ENCODE results near the gene NPPA.
"Not testable (repeated sequence)": the region's sequence is repeated elsewhere in the genome, so short reads cannot be mapped to it uniquely, and the experiment has no call there.

The NPPA gene

DNA sequence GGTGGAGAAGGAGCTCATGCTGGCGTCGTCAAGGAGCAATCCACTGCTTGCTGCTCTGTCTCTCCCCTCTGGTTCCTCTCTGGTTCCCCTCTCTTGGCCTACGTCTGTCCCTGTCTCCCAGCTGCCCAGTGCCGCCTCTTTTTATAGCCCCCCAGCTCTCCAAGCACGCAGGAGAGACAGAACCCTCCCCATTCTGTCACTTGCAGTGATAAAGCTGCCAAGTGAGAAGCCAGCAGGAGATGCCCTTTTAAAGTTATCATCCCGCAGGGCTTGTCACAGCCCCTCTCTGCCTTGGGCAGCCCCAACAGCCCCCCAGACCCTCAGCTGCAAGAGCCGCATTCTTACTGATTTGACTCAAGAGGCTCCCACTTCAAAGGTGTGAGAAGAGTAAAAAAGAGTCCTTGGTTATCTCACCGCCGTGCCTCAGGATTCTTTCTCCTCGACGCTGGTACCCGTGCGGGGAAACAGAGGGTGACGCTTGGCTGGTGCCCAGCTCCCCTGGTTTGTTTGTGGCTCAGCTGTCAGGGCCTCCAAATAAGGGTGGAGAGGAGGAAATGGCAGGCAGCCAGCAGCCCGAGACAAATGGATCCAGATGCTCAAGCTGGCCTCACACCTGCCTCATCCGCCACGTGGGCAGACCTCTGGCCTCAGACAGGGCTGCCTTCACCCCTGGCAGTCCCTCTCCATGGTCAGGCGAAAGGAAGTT is at the start of gene NPPA:
Gene NPPA, minus strand, starts transcription at position 117 of the 706 bp plus-strand sequence. Its CDS starts 99 bp downstream, at position 18.
- no peak for FAIRE-seq

DNA sequence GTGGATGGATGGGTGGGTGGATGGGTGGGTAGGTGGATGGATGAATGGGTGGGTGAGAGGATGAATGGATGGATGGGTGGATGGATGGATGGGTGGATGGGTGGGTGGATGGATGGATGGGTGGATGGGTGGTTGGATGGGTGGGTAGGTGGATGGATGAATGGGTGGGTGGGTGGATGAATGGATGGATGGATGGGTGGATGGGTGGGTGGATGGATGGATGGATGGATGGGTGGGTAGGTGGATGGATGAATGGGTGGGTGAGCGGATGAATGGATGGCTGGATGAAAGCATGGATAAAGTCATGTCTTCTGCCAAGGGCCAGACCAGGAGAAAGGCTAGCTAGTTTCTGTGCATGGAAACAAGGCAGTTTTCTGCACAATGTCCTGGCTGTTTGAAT is 46.9 kb upstream of the NPPA start:
- not testable (repeated sequence) for FAIRE-seq

DNA sequence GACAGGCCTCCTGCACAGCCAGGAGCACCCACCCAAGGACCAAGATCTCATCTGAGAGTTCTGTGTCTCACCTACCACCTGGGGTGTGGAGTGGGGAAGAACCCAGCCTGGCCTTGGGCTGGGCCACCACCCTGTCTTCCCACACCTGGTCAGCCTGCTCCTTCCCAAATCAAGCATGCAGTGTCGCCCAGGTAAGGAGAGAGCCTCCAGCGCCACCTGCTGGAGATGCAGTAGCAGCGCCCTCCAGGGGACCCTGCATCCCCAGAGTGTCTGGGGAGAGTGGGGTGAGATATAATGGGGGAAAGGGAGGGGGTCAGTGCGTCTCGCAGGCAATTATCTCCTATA is 46.3 kb upstream of the NPPA start:
- no peak for FAIRE-seq

DNA sequence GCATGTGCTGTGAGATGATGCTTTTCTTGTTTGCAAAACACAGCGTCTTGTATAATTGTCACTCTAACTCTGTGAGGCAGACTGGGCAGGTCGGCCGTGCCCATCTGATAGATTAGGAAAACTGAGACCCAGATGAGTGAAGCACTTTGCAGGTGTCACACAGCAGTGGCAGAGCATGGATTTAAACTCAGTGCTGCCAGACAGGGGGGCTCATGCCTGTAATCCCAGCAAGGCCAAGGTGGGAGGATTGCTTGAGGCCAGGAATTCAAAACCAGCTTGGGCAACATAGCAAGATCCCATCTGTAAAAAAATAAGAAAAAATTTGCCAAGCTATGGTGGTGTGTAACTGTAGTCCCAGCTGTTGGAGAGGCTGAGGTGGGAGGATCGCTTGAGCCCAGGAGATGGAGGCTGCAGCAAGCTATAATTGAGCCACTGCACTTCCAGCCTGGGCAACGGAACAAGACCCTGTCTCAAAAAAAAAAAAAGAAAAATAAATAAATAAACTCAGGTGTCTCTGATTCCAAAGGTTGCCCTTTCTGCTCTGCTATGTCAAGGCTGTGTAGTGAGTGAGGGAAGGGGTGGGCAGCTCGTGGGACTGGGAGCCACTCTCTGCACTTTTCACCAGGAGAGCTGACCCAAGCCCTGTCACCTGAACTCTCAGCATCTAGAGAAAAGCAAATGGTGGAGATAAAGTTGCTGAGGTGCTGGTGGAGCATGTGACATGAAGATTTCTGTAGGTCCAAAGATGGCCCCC is 44.0 kb upstream of the NPPA start:
- no peak for FAIRE-seq

DNA sequence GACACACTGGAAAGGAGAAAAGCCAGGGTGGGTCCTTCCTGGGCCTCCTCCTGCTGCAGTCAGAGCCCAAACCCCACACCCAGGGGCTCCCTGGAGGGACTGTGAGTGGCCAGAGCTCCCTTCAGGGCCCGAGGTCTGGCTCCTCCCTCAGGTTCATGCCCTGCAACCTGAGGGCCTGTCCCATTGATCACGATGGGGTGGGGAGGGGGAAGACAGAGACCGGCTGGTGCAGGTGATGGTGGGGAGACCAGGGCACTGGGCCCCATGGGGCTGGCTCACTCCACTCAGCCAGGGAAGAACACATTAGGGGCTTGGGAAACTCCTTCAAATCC is 41.3 kb upstream of the NPPA start:
- FAIRE-seq: no peak

DNA sequence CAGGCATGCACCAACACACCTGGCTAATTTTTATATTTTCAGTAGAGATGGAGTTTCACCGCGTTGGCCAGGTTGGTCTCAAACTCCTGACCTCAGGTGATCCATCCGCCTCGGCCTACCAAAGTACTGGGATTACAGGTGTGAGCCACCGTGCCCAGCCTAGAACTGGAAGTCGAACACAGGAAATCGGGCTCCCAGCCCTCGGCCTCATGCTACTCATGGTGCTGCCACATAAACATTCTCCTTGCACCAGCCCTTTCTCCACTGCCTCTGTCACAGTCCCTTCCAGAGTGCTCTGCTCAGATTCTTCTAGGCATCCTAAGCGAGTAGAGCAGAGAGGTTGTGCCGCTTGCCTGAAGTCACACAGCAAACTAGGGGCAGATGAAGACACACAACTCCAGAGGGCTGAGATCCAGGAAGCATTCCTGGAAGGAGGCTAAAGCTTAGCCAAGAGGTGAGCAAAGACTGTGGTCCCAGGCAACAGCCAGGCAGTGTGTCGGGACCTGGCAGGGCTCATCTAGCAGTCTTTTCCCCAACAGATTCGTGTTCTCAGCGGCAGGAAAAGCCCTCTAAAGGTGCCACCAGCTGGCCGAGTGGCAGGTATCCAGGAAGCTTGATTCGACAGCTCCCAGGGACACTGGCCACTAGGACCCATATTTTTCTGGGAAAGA is 40.8 kb upstream of the NPPA start:
- no peak for FAIRE-seq

DNA sequence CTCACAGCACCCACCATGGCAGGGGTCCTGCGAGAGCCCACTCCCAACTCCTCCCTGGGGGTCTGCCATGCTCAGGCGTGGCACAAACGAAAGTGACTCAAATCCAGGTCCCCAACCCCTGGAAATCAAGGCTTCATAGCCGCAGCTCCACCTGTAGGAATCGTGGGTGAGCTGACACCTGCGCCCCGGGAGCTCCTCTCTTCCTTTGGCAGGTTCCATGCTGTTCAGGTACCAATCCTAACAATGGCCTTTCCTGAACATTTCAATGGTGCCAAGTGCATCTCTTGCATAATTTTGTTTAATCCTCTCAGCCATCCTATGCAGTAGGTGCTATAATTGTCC is 40.1 kb upstream of the NPPA start:
- FAIRE-seq: no peak

DNA sequence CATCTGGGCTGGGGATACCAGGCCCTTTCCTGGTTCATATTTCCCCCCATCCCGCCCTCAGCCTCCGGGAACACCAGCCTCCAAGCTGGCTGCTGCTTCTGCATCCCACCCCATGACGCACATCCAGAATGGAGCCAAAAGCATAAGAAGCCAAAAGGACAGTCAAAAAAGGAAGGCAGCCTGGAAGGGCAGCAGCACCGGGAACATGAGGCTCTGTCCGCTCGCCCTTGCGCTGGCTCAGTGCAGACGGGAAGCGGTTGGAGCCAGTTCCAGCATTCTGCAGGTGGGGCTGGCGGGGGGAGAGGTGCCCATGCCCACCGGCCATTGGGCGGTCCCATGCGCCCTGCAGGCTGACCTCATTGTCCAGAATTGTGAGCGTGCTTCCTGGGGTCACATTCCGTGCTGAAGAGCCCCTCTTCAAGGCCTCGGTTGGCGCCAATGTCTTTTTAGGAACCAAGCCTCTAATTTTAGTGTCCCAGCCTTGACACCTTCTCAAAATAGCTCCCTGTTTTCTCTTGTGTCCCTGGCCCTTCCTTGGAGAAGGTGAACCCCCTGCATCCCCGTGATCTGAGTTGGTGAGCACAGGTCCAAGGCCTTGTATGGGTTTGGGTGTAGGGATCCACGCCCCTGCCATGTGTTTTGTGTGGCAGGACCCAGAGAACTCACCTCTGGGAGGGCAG is 39.5 kb upstream of the NPPA start:
- FAIRE-seq: no peak

DNA sequence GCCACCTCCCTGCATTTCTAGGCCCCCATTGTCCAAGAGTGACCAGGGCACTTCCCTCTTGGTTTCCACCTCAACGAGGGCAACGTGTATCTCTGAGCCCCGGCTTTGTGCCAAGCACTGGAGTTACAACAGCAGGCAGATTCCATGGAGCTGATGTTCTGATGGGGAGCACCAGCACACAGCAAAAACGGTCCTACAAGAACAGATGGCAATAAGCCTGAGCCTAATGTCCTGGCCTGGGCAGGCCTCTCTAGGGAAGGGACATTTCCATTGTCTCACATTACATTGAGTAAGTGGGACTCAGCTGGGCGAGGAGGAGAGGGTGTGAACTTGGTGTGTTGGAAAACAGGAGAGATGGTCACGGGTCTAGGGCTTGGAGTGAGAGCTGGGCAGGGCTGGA is 38.3 kb upstream of the NPPA start:
- FAIRE-seq: no peak

DNA sequence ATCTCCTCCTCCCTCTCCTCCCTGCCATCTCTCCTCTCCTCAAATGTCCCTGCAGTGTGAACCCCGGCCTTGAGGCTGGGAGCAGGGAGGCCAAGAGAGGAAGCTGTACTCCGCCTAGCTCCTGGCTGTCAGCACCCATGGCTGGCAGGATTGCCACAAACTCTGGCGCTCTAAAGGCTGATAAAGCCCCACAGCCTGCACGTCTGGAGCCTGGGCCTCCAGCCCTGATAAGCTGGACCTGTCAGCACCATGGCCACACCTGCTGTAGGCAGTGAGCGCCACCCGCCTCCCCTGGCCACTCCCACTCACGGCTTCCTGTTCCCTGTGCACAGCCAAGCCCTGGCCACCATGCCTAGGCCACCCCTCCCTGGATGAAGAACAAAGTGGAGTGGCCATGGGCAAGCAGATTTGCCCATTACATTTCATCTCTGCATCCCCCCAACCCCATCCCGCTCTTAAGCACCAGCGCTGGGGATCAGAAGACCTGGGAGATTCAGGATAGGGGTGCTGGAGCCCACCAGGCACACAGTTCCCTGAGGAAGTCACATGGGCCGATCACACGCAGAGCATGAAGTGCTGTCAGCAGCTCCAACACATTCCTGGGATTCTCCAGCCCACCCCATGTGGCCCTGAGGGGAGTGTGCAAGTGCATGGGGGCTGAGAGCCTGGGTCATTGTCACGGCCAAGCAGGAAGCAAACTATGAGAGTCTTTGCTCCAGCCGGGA is 35.4 kb upstream of the NPPA start:
- no peak for FAIRE-seq

DNA sequence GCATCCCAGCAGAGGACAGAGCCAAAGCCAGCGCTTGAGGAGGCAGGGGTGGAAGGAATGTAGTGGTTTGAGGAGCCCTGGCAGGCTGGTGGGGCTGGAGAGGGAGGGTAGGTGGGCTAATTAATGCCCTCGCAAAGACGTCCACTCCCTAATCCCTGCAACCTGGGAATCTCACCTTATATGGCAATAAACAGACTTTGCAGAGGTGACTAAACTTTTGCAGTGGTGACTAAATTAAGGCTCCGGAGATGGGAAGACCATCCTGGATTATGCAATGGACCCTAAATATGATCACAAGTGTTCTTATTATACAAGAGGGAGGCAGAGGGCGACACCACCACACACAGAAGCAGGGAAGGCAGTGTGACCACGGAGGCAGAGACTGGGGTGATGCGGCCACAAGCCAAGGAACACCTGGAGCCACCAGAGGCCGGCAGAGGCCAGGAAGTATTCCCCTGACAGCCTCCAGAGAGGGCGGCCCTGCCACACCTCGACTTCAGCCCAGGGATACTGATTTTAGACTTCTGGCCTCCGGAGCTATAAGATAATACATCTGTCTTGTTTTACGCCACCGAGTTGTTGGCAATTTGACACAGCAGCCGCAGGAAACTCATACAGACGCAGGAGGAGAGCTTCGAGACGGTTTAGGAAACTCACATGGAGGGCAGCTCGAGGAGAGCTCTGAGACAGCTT is 34.3 kb upstream of the NPPA start:
- FAIRE-seq: no peak

DNA sequence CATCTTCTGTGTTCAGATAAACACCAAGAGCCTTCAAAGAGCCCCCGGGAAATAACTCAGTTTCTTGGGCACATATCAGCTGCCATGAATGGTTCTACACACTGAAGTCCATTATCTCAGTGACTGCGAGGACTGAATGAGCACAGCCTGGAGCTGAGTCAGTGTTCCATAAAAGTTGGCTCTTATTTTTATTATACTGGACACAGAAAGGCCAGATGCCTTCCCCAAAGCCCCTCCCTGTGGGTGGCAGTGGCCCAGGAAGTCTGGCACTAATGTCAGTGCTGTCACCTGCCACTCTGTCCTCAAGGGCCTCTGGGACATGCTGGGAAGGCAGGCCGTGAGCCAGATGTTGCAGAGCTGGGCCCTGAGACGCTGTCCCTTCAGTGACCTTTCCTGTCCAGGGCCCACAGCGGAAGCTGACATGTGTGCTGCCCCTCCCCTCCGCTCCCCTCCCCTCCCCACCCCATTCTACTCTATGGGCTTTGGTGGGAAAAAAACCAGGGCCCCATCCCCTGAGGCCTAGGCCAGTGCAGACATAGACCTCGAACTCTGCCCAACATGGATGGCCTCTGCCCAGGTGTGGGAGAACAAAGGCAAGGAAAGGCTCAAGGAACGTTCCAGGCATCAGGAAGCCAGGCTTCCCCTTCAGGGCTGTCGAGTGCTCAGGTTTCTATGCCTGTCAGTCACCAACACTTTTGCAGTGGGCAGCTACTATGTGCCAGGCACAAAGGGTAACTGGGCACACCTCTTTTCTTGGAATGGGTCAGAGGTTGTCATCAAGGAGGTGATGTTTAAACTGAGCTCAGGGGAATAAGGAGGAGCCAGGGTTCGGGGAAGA is 33.5 kb upstream of the NPPA start:
- no peak for FAIRE-seq

DNA sequence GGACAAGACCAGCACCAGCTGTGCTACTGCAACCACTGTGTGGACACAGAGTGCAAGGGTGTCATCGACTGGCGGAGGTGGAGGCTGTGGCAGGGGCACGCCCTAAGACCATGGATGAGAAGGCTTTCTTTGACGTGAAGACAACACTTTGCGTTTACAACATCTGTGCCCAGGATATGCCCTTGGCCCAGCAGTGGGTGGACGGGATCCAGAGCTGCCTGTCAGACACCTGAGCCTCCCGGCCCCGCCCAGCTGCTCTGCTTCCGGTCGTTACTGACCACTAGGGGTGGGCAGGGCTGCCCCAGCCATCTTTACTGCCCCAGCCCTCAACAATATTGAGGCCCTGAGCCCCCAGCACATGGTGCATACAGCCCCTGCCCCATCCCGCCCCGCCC is 32.6 kb upstream of the NPPA start:
- no peak for FAIRE-seq

DNA sequence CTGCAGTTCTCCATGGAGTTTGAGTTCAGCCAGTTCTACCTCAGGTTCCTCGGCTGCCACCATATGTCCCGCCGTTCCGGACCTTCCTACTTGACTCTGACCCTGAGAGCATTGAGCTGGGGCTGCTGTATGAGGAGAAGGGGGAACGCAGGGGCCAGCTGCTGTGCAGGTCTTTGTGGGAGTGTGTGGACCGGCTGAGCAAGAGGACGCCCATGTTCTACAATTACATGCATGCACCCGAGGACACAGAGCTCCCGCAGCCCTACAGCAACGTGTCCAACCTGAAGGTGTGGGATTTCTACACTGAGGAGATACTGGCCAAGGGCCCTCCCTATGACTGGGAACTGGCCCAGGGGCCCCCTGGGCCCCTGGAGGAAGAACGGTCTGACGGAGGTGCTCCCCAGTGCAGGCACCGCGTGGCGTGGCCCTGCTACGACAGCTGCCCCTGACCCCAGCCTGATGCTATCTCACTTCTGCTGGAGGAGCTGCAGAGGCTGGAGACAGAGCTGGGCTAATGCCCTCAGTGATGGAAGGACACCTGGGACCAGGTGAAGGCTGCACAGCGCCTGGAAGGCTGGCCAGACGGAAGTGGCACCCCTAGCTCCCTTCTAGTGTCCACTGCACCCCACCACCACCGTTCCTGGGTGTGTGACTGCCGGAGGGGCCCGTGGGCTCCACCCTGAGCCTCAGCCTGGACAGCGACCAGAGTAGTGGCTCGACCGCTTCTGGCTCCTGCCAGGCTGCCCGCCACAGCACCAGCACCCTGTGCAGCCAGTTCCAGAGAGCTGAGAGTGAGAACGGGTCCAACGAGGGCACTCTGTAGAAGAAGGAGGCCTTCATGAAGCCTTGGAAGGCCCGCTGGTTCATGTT is 32.0 kb upstream of the NPPA start:
- FAIRE-seq: no peak

DNA sequence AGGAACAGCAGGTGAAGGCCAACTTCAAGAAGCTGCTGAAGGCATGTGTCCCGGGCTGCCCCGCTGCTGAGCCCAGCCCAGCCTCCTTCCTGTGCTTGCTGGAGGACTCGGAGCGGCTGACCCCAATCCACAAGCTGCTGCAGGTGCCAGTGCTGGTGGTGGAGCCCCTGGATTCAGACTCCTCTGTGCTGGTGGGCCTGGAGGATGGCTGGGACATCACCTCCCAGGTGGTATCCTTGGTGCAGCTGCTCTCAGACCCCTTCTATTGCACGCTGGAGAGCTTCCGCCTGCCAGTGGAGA is 31.3 kb upstream of the NPPA start:
- no peak for FAIRE-seq

DNA sequence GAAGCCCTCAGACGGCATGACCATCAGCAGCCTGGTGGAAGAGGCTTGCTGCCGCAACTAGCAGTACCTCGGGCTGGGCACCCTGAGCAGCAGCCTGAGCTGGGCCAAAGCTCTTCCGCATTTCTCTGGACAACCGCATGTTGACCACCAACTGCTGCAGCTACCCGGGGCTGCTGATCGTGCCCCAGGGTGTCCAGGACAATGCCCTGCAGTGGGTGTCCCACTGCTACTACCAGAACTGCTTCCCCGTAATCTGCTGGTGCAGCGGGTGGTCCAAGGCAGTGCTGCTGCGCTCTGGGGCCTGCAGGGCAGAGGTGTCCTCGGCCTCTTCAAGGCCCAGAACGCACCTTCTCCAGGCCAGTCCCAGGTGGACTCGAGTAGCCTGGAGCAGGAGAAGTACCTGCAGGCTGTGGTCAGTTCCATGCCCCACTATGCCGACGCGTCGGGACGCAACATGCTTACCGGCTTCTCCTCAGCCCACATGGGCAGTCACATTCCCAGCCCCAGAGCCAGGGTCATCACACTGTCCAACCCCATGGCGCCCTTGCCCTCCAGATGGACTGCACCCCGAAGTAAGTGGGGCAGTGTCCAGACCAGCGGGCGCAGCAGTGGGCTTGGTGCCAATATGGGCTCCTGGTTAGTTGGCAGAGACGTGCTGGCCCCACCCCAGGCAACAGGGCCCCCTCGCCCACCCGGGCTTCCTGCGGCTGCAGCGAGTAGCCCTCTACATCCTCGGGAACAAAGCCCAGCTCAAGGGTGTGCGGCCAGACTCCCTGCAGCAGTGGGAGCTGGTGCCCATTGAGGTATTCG is 30.7 kb upstream of the NPPA start:
- FAIRE-seq: no peak

DNA sequence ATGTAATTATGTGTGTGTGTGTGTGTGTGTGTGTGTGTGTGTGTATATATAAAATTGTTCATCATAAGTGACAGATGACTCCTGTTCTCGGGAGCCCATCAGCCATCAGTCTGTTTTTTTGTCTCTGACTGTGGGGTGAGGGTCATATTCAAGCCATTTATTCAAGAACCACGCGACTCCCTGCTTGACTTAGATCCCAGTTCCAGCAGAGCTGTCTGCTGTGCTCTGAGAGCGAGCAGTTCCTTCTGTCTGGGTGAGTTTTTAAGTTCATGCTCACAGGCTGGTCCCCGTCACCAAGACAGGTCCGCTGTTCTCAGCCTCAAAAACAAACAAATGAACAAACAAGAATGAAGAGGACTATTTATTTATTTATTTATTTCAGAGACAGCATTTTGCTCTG is 29.5 kb upstream of the NPPA start:
- no peak for FAIRE-seq

DNA sequence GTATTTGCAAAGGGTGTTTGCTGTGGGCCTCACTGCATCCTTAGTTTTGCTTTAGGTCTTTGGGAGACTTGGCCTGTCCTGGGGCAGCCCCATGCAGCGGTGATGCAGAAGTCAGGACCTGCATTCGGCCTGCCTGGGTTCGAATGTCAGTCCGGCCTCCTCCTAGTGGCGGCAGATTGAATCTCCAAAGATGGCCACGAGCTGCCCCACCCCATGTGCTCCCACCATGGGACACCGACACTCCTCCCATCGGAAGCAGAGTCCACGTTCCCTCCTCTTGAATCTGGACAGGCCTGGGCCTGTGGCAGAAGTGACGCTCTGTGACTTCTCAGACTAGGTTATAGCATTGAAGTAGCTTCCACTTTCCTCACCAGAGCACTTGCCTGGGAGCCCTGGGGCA is 27.5 kb upstream of the NPPA start:
- FAIRE-seq: no peak

DNA sequence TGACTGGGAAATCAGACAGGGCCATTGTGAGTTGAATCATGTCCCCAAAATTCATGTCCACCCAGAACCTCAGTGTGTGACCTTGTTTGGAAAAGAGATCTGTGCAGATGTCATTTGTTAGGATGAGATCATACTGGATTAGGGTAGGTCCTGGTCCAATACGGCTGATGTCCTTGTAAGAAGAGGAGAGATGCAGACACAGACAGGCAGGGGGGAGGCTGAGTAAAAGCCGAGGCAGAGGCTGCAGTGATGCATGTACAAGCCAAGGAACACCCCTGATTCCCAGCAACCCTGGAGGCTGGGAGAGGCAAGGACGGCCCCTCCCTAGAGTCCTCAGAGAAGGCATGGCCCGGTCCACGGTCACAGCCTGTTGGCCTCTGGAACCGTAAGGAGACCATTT is 27.0 kb upstream of the NPPA start:
- no peak for FAIRE-seq

DNA sequence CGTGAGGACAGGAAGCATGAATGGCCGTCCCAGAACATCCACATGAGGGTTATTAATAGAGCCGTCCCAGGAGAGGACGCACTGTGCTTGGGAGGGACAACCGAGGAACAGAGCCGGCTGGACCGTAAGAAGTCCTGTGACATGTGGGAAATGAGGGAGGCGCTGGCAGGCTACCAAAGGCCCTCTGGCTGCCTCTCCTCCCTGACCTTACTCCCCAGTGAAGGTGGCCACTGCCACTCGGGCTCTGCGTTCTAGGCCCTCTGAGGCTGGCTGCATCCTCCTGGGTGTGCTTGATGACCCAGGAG is 26.6 kb upstream of the NPPA start:
- FAIRE-seq: no peak
